ENCODE measurements around the gene STX10. TPM values are rescaled to one million over a fixed set of nuclear protein-coding genes. Genes with fewer than 3 reads are reported as not detected.
A peak's percentile ranks its signal among the peaks of the same experiment; 100 is the strongest.

STX10 gene
- polyA plus RNA-seq (2013), result 65.3 TPM

GRCh38 chr19:13150187-13150930, at the start of gene STX10, which contains the start of gene IER2:
STX10 (minus strand) TSS chr19:13150375; CDS start chr19:13150173, 202 bp downstream.
IER2 (plus strand) TSS chr19:13150411; CDS start chr19:13153187, 2,776 bp downstream.
- Histone ChIP-seq H3K4me3 (ENCODE audit: control insufficient read depth in 1 of 7, extremely low read depth in 1 of 7, insufficient read depth in 4 of 7, low read depth in 2 of 7, low read length in 6 of 7) (peak within 1 kb of the TSS; percentile 65 to 99 (median 92)), H3K9me3 (ENCODE audit: control extremely low read depth in 1 of 5, control insufficient read depth in 4 of 5, insufficient read depth in 2 of 5, low read depth in 1 of 5, low read length in 4 of 5) (no peaks in the 10 kb centered on the region), H3K36me3 (ENCODE audit: control insufficient read depth in 4 of 4, insufficient read depth in 4 of 4, low read length in 3 of 4) (peaks cover 0 to 13% (median 4%) of the 10 kb centered on the region in 4 experiments), H3K27me3 (replicated peaks in 2 of 5; ENCODE audit: control insufficient read depth in 4 of 5, insufficient read depth in 5 of 5, low read length in 4 of 5) (no peaks in the 10 kb centered on the region), H3K4me1 (ENCODE audit: control extremely low read depth in 1 of 4, control insufficient read depth in 4 of 4, insufficient read depth in 4 of 4, low read length in 3 of 4) (peaks cover 0 to 51% (median 37%) of the 10 kb centered on the region in 4 experiments), H3K27ac (ENCODE audit: insufficient read depth in 1 of 2, low read depth in 1 of 2, low read length in 2 of 2, poor library complexity in 1 of 2, severe bottlenecking in 2 of 2) (peak within 1 kb of the TSS; percentile 88 to 96)
- ChIA-PET POLR2A (interaction anchor here (0.7 to 9.1 kb wide), 10 partner anchors 13 to 112 kb away, joined by 3 to 156 read pairs (median 4); partner anchors contain the start of genes LYL1 and NACC1), CTCF (interaction anchor here (0.6 to 1.4 kb wide), 6 partner anchors 14 to 185 kb away, joined by 3 to 4 read pairs (median 4); partner anchors contain the start of gene NACC1)
- WGBS (ENCODE audit: insufficient coverage), result under 1% methylated on average over 21 of the region's 51 CpGs
- peak; percentile 95 to 97 (median 96) for DNase-seq

- Histone ChIP-seq H3K4me3 (ENCODE audit: control insufficient read depth in 1 of 7, extremely low read depth in 1 of 7, insufficient read depth in 4 of 7, low read depth in 2 of 7, low read length in 6 of 7) (no peak overlapping the region), H3K36me3 (ENCODE audit: control insufficient read depth in 4 of 4, insufficient read depth in 4 of 4, low read length in 3 of 4) (no peaks in the 10 kb centered on the region), H3K4me1 (ENCODE audit: control extremely low read depth in 1 of 4, control insufficient read depth in 4 of 4, insufficient read depth in 4 of 4, low read length in 3 of 4) (no peaks in the 10 kb centered on the region), H3K9me3 (ENCODE audit: control extremely low read depth in 1 of 5, control insufficient read depth in 4 of 5, insufficient read depth in 2 of 5, low read depth in 1 of 5, low read length in 4 of 5) (no peaks in the 10 kb centered on the region), H3K27me3 (replicated peaks in 2 of 5; ENCODE audit: control insufficient read depth in 4 of 5, insufficient read depth in 5 of 5, low read length in 4 of 5) (no peaks in the 10 kb centered on the region), H3K27ac (ENCODE audit: insufficient read depth in 1 of 2, low read depth in 1 of 2, low read length in 2 of 2, poor library complexity in 1 of 2, severe bottlenecking in 2 of 2) (no peak overlapping the region)
- ChIA-PET CTCF (no interaction called here), POLR2A (interaction anchor here (0.6 kb wide), 1 partner anchor 1555 kb away, joined by 5 read pairs; no protein-coding TSS in a partner anchor)
- DNase-seq, result no peak
- WGBS (ENCODE audit: insufficient coverage), result 97% methylated on average over 14 of the region's 18 CpGs
Measured at GRCh38 chr19:13198634-13199033, 48.5 kb upstream of the STX10 start.

GRCh38 chr19:13195678-13196077, 45.5 kb upstream of the STX10 start:
- H3K9me3 ChIP-seq (ENCODE audit: control extremely low read depth in 1 of 5, control insufficient read depth in 4 of 5, insufficient read depth in 2 of 5, low read depth in 1 of 5, low read length in 4 of 5), result no peaks in the 10 kb centered on the region
- H3K36me3 ChIP-seq (ENCODE audit: control insufficient read depth in 4 of 4, insufficient read depth in 4 of 4, low read length in 3 of 4), result no peaks in the 10 kb centered on the region
- H3K4me1 ChIP-seq (ENCODE audit: control extremely low read depth in 1 of 4, control insufficient read depth in 4 of 4, insufficient read depth in 4 of 4, low read length in 3 of 4), result no peaks in the 10 kb centered on the region
- no peak overlapping the region for H3K27ac ChIP-seq (ENCODE audit: insufficient read depth in 1 of 2, low read depth in 1 of 2, low read length in 2 of 2, poor library complexity in 1 of 2, severe bottlenecking in 2 of 2)
- WGBS (ENCODE audit: insufficient coverage), result 80% methylated on average over 10 of the region's 11 CpGs
- H3K27me3 ChIP-seq (replicated peaks in 2 of 5; ENCODE audit: control insufficient read depth in 4 of 5, insufficient read depth in 5 of 5, low read length in 4 of 5), result no peaks in the 10 kb centered on the region
- ChIA-PET POLR2A (interaction anchor here (1.2 kb wide), 1 partner anchor 43 kb away, joined by 4 read pairs; no protein-coding TSS in a partner anchor), CTCF (interaction anchor here (0.8 to 2.4 kb wide), 6 partner anchors 18 to 68 kb away, joined by 3 to 11 read pairs (median 4); no protein-coding TSS in a partner anchor)
- DNase-seq, result peak in 1 of 3 donors; percentile 21
- H3K4me3 ChIP-seq (ENCODE audit: control insufficient read depth in 1 of 7, extremely low read depth in 1 of 7, insufficient read depth in 4 of 7, low read depth in 2 of 7, low read length in 6 of 7), result no peak overlapping the region

DNA sequence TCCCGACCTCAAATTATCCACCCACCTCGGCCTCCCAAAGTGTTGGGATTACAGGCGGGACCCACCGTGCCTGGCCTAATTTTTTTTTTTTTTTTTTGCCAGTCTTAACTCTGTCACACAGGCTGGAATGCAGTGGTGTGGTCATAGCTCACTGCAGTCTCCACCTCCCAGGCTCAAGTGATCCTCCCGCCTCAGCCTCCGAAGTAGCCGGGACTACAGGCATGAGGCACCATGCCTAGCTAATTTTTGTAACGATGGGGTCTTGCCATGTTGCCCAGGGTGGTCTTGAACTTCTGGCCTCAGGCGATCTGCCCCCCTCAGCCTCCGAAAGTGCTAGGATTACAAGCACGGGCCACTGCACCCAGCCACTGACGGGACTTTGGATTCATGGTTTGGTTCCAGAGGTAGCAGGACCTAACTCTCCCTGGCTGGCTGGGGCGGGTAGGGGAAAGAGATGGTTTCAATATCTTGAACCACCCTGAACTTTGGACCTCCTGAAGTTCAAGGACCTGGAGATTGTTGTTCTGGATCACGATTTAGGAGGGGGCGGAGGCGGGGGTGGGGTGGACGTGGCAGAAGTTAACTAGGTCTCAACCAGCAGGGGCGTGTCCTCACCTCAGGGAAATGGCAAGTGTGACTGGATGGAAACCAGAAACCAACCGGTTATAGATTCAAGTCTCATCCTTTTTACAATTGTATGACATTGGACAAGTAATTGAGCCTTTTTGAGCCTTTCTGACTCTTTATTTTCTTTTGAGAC, 40.8 kb upstream of the STX10 start:
- ChIA-PET CTCF (no interaction called here), POLR2A (interaction anchor here (0.7 kb wide), 1 partner anchor 26 kb away, joined by 3 read pairs; no protein-coding TSS in a partner anchor)
- no peaks in the 10 kb centered on the region for H3K4me1 ChIP-seq (ENCODE audit: control extremely low read depth in 1 of 4, control insufficient read depth in 4 of 4, insufficient read depth in 4 of 4, low read length in 3 of 4)
- no peak overlapping the region for H3K27ac ChIP-seq (ENCODE audit: insufficient read depth in 1 of 2, low read depth in 1 of 2, low read length in 2 of 2, poor library complexity in 1 of 2, severe bottlenecking in 2 of 2)
- no peaks in the 10 kb centered on the region for H3K27me3 ChIP-seq (replicated peaks in 2 of 5; ENCODE audit: control insufficient read depth in 4 of 5, insufficient read depth in 5 of 5, low read length in 4 of 5)
- WGBS (ENCODE audit: insufficient coverage), result 94% methylated on average over 14 of the region's 19 CpGs
- H3K4me3 ChIP-seq (ENCODE audit: control insufficient read depth in 1 of 7, extremely low read depth in 1 of 7, insufficient read depth in 4 of 7, low read depth in 2 of 7, low read length in 6 of 7), result no peak overlapping the region
- DNase-seq, result no peak
- no peaks in the 10 kb centered on the region for H3K9me3 ChIP-seq (ENCODE audit: control extremely low read depth in 1 of 5, control insufficient read depth in 4 of 5, insufficient read depth in 2 of 5, low read depth in 1 of 5, low read length in 4 of 5)
- H3K36me3 ChIP-seq (ENCODE audit: control insufficient read depth in 4 of 4, insufficient read depth in 4 of 4, low read length in 3 of 4), result no peaks in the 10 kb centered on the region

GRCh38 chr19:13189600-13189999, 39.4 kb upstream of the STX10 start:
- CTCF ChIA-PET, result interaction anchor here (1.9 kb wide), 1 partner anchor 19 kb away, joined by 4 read pairs; no protein-coding TSS in a partner anchor
- Histone ChIP-seq H3K4me3 (ENCODE audit: control insufficient read depth in 1 of 7, extremely low read depth in 1 of 7, insufficient read depth in 4 of 7, low read depth in 2 of 7, low read length in 6 of 7) (no peak overlapping the region), H3K9me3 (ENCODE audit: control extremely low read depth in 1 of 5, control insufficient read depth in 4 of 5, insufficient read depth in 2 of 5, low read depth in 1 of 5, low read length in 4 of 5) (no peaks in the 10 kb centered on the region), H3K27me3 (replicated peaks in 2 of 5; ENCODE audit: control insufficient read depth in 4 of 5, insufficient read depth in 5 of 5, low read length in 4 of 5) (no peaks in the 10 kb centered on the region), H3K27ac (ENCODE audit: insufficient read depth in 1 of 2, low read depth in 1 of 2, low read length in 2 of 2, poor library complexity in 1 of 2, severe bottlenecking in 2 of 2) (no peak overlapping the region), H3K36me3 (ENCODE audit: control insufficient read depth in 4 of 4, insufficient read depth in 4 of 4, low read length in 3 of 4) (no peaks in the 10 kb centered on the region), H3K4me1 (ENCODE audit: control extremely low read depth in 1 of 4, control insufficient read depth in 4 of 4, insufficient read depth in 4 of 4, low read length in 3 of 4) (no peaks in the 10 kb centered on the region)
- POLR2A ChIA-PET, result no interaction called here
- WGBS (ENCODE audit: insufficient coverage), result no CpG with 5 or more reads among the region's 4 CpGs
- DNase-seq, result no peak

- Histone ChIP-seq H3K9me3 (ENCODE audit: control extremely low read depth in 1 of 5, control insufficient read depth in 4 of 5, insufficient read depth in 2 of 5, low read depth in 1 of 5, low read length in 4 of 5) (no peaks in the 10 kb centered on the region), H3K4me3 (ENCODE audit: control insufficient read depth in 1 of 7, extremely low read depth in 1 of 7, insufficient read depth in 4 of 7, low read depth in 2 of 7, low read length in 6 of 7) (no peak overlapping the region), H3K4me1 (ENCODE audit: control extremely low read depth in 1 of 4, control insufficient read depth in 4 of 4, insufficient read depth in 4 of 4, low read length in 3 of 4) (no peaks in the 10 kb centered on the region), H3K27me3 (replicated peaks in 2 of 5; ENCODE audit: control insufficient read depth in 4 of 5, insufficient read depth in 5 of 5, low read length in 4 of 5) (no peaks in the 10 kb centered on the region), H3K27ac (ENCODE audit: insufficient read depth in 1 of 2, low read depth in 1 of 2, low read length in 2 of 2, poor library complexity in 1 of 2, severe bottlenecking in 2 of 2) (no peak overlapping the region), H3K36me3 (ENCODE audit: control insufficient read depth in 4 of 4, insufficient read depth in 4 of 4, low read length in 3 of 4) (no peaks in the 10 kb centered on the region)
- CTCF ChIA-PET, result interaction anchor here (0.7 to 1.7 kb wide), 4 partner anchors 24 to 37 kb away, joined by 3 to 4 read pairs (median 4); no protein-coding TSS in a partner anchor
- WGBS (ENCODE audit: insufficient coverage), result 100% methylated on average over 3 of the region's 4 CpGs
- DNase-seq, result no peak
- POLR2A ChIA-PET, result no interaction called here
Measured at GRCh38 chr19:13187419-13187818, 37.2 kb upstream of the STX10 start.
